OCI-LY1 (cell line): ENCODE data around the gene ACOT8.
"Not testable (repeated sequence)": the region's sequence is repeated elsewhere in the genome, so short reads cannot be mapped to it uniquely, and the experiment has no call there.

ENCODE experiments used
- H2AFZ ChIP-seq: fragments of 200-600 bp; sonication (generic), shearing (Covaris generic); 2 replicates; pipeline ENCODE4 v1.6.0; 2014; ENCODE audit warnings: antibody characterized with exemption, mild to moderate bottlenecking, low read length
- H3F3A ChIP-seq: fragments of 200-600 bp; sonication (generic), shearing (Covaris generic); 2 replicates; pipeline ENCODE4 v1.6.0; 2014; ENCODE audit warnings: mild to moderate bottlenecking, antibody characterized with exemption, low read length, moderate library complexity; ENCODE audit not compliant: insufficient read depth
- H3K27ac ChIP-seq: fragments of 200-600 bp; sonication (generic); 2 replicates; pipeline ENCODE4 v1.5.1; 2014; ENCODE audit warnings: low read length, mixed run types, mild to moderate bottlenecking, low read depth; ENCODE audit not compliant: poor library complexity, severe bottlenecking
- H3K27me3 ChIP-seq: fragments of 200-600 bp; sonication (generic); 2 replicates; pipeline ENCODE4 v1.6.0; 2014; ENCODE audit warnings: antibody characterized with exemption, mild to moderate bottlenecking, low read length, moderate library complexity; ENCODE audit not compliant: insufficient read depth
- H3K36me3 ChIP-seq: fragments of 200-600 bp; sonication (generic); 2 replicates; pipeline ENCODE4 v1.6.1; 2014; ENCODE audit warnings: mild to moderate bottlenecking, antibody characterized with exemption, low read length, moderate library complexity, mixed read lengths; ENCODE audit not compliant: insufficient read depth
- H3K4me1 ChIP-seq: fragments of 200-600 bp; sonication (generic); 2 replicates; pipeline ENCODE4 v1.5.1; 2014; ENCODE audit warnings: mild to moderate bottlenecking, low read length, moderate library complexity; ENCODE audit not compliant: insufficient read depth, severe bottlenecking
- H3K4me2 ChIP-seq: fragments of 200-600 bp; sonication (generic), shearing (Covaris generic); 2 replicates; pipeline ENCODE4 v1.6.1; 2014; ENCODE audit warnings: low read length
- H3K4me3 ChIP-seq: fragments of 200-600 bp; sonication (generic); 2 replicates; pipeline ENCODE4 v1.5.1; 2014; ENCODE audit warnings: low read length, low read depth, mild to moderate bottlenecking, mixed read lengths; ENCODE audit not compliant: poor library complexity, severe bottlenecking
- H3K79me2 ChIP-seq: fragments of 200-600 bp; shearing (Covaris generic); 2 replicates; pipeline ENCODE4 v1.6.1; 2016; ENCODE audit warnings: mixed run types, low read length, mixed read lengths; ENCODE audit not compliant: insufficient read depth
- H3K9ac ChIP-seq: fragments of 200-600 bp; sonication (generic), shearing (Covaris generic); 2 replicates; pipeline ENCODE4 v1.6.1; 2014; ENCODE audit warnings: mild to moderate bottlenecking, low read length, mixed read lengths
- H3K9me2 ChIP-seq: fragments of 200-600 bp; sonication (generic), shearing (Covaris generic); 2 replicates; pipeline ENCODE4 v1.6.1; 2014; ENCODE audit warnings: low read depth, mild to moderate bottlenecking, low read length, mixed read lengths
- H3K9me3 ChIP-seq: fragments of 200-600 bp; shearing (Covaris generic); 2 replicates; pipeline ENCODE4 v1.6.1; 2014; ENCODE audit warnings: low read length, mixed read lengths
- H4K20me1 ChIP-seq: fragments of 200-600 bp; sonication (generic), shearing (Covaris generic); 2 replicates; pipeline ENCODE4 v1.6.0; 2016; ENCODE audit warnings: mild to moderate bottlenecking, low read length; ENCODE audit not compliant: insufficient read depth
- CTCF ChIP-seq: fragments of 200-600 bp; sonication (generic), shearing (Covaris generic); IDR thresholded peaks from 2 replicates; pipeline ENCODE4 v1.5.1; 2017; ENCODE audit warnings: mild to moderate bottlenecking, antibody characterized with exemption, low read length, moderate library complexity, mixed read lengths
- EZH2 ChIP-seq: fragments of 200-600 bp; sonication (generic), shearing (Covaris generic); IDR thresholded peaks from 2 replicates; pipeline ENCODE4 v1.8.0; 2017; ENCODE audit warnings: borderline replicate concordance, mixed run types, mild to moderate bottlenecking, antibody characterized with exemption, low read length, moderate library complexity, mixed read lengths

ACOT8 gene

GRCh38 chr20:45902199-45902701 lies 45.1 kb upstream of the ACOT8 start:
- Histone ChIP-seq H3K27ac (no peak overlapping the region), H2AFZ (no peak overlapping the region), H3K4me3 (no peak overlapping the region), H4K20me1 (no peaks in the 10 kb centered on the region), H3K9me3 (no peaks in the 10 kb centered on the region), H3K9me2 (no peaks in the 10 kb centered on the region), H3K4me1 (peaks cover 7% of the 10 kb centered on the region), H3K4me2 (no peak overlapping the region), H3K9ac (no peak overlapping the region), H3K36me3 (peaks cover 9% of the 10 kb centered on the region; the same call in 1 of the 2 replicates), H3K27me3 (no peaks in the 10 kb centered on the region), H3F3A (no peaks in the 10 kb centered on the region), H3K79me2 (no peaks in the 10 kb centered on the region)
- TF ChIP-seq CTCF (no peak), EZH2 (no peak)

GRCh38 chr20:45901332-45901731 lies 44.1 kb upstream of the ACOT8 start:
- not testable (repeated sequence) for H3K4me3 ChIP-seq, H3K9ac ChIP-seq, H2AFZ ChIP-seq, H3K4me1 ChIP-seq, H3K9me2 ChIP-seq, H4K20me1 ChIP-seq, H3K4me2 ChIP-seq, H3K27me3 ChIP-seq, H3K27ac ChIP-seq, H3F3A ChIP-seq, H3K79me2 ChIP-seq, H3K9me3 ChIP-seq
- H3K36me3 ChIP-seq = peaks cover 16% of the 10 kb centered on the region; the same call in 1 of the 2 replicates

- H3K27ac ChIP-seq = no peak overlapping the region
- no peaks in the 10 kb centered on the region for H3F3A ChIP-seq
- no peak overlapping the region for H3K4me3 ChIP-seq
- no peaks in the 10 kb centered on the region for H3K4me1 ChIP-seq
- TF ChIP-seq CTCF (no peak), EZH2 (no peak)
- no peak overlapping the region for H2AFZ ChIP-seq
- H3K9ac ChIP-seq = no peak overlapping the region
- H3K36me3 ChIP-seq = peaks cover 16% of the 10 kb centered on the region; the same call in 1 of the 2 replicates
- no peaks in the 10 kb centered on the region for H3K9me3 ChIP-seq
- no peaks in the 10 kb centered on the region for H3K27me3 ChIP-seq
- H4K20me1 ChIP-seq = no peaks in the 10 kb centered on the region
- H3K9me2 ChIP-seq = no peaks in the 10 kb centered on the region
- H3K79me2 ChIP-seq = no peaks in the 10 kb centered on the region
- no peak overlapping the region for H3K4me2 ChIP-seq
Measured at GRCh38 chr20:45899046-45899835, 42.0 kb upstream of the ACOT8 start.

GRCh38 chr20:45898285-45898684 lies 41.1 kb upstream of the ACOT8 start:
- Histone ChIP-seq H3K27me3 (no peaks in the 10 kb centered on the region), H2AFZ (no peak overlapping the region), H3K36me3 (peaks cover 23% of the 10 kb centered on the region; the same call in 1 of the 2 replicates), H3K79me2 (no peaks in the 10 kb centered on the region), H3K4me3 (no peak overlapping the region), H3K9ac (no peak overlapping the region), H3K9me3 (no peaks in the 10 kb centered on the region), H3K9me2 (no peaks in the 10 kb centered on the region), H3K4me1 (no peaks in the 10 kb centered on the region), H3K27ac (no peak overlapping the region), H3F3A (no peaks in the 10 kb centered on the region), H4K20me1 (no peaks in the 10 kb centered on the region), H3K4me2 (no peak overlapping the region)
- TF ChIP-seq EZH2 (no peak), CTCF (no peak)
